ENCODE measurements around the gene TFEC.

- TF ChIP-seq CTCF (IDR thresholded peaks at IDR 0.05) (no peak), POLR2A (IDR thresholded peaks at IDR 0.05) (no peak), POLR2AphosphoS5 (IDR thresholded peaks at IDR 0.05) (no peak), EP300 (IDR thresholded peaks at IDR 0.05; ENCODE audit: low read depth) (no peak)
Observed at GRCh38 chr7:116027786-116028185, 2.8 kb downstream of the TFEC start.

Data from transverse colon (tissue), 4 donors.